GM08714 (cell line): ENCODE measurements around the gene GRWD1.

Experiments
- H3K4me3 ChIP-seq: fragments of 200-500 bp; sonication (Bioruptor generic); 2 replicates; pipeline ENCODE4 v1.5.1; 2014; ENCODE audit warnings: mild to moderate bottlenecking, low read length, inconsistent platforms
- ZNF274 ChIP-seq: IDR thresholded peaks from 2 replicates; pipeline ENCODE4 v1.6.1; 2012; ENCODE audit warnings: mild to moderate bottlenecking, low read depth, low read length

GRWD1 gene

DNA sequence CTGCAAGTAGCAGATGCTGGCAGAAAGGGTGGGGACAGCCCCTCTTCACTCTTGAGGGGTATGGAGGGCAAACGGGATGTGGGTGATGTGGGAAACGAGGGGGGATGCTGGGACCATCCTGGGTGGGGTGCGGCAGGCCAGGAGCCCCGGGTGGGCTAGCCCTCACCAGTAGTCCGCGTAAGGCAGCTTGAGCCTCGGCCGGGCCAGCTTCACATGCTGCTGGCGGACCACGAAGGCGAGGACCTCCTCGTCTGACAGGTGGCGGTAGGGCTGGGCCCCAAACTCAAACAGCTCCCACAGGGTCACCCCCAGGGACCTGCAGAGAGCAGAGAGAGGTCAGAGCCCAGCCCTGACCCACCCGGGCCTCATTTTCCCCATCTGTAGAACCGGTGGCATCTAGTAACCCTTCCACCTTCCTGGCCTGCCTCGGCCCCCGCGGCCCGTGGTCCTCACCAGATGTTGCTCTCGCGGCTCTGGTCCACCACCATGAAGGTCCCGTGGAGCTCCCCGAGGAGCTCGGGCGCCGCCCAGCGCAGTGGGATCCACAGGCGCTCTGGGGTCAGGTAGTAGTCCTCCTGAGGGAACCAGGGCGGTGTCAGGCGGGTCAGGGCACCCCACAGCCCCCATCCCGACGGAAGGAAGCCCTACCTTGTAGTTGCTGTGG is 55.2 kb downstream of the GRWD1 start:
- no peak for TF ChIP-seq ZNF274
- no peak overlapping the region for H3K4me3 ChIP-seq

GRCh38 chr19:48501494-48502349 is 55.9 kb downstream of the GRWD1 start:
- H3K4me3 ChIP-seq = no peak overlapping the region
- no peak for TF ChIP-seq ZNF274

DNA sequence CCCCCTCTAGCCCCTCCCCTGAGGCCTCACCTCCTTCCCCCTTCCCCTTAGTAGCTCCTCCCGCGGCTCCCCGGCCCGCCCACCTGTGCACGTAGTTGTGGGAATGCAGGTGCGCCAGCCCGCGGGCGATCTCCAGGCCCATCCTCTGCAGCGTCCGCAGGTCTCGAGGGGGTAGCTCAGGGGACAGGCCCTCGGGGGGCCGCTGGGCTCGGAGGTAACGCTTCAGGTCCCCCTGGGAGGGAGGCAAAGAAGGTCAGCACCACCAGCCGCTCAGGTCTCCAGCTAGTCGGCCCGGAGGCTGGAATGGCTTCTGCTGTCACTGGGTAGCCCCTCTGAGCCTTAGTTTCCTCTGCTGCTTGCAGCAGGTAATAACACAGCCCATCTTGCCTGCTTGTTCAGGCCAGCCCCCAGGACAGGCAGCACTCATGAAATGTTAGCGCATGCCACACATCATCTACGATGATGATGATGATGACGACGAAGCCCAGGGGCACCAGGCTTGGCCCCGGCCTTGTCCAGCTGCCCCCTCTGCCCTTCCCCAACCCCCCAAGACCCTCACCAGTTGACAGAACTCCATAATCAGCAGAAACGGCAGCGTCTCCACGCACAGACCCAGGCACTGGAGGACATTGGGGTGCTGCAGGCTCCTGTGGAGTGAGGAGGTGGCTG is 56.7 kb downstream of the GRWD1 start:
- H3K4me3 ChIP-seq = no peak overlapping the region
- no peak for TF ChIP-seq ZNF274

GRCh38 chr19:48506138-48506733 is 60.5 kb downstream of the GRWD1 start:
- H3K4me3 ChIP-seq = no peak overlapping the region
- TF ChIP-seq ZNF274 = no peak
